Ureter (tissue), 1 donor: ENCODE measurements around the gene RAC3. TPM values are rescaled to one million over a fixed set of nuclear protein-coding genes. Genes with fewer than 3 reads are reported as not detected.
"Not testable (repeated sequence)": the region's sequence is repeated elsewhere in the genome, so short reads cannot be mapped to it uniquely, and the experiment has no call there.

ENCODE experiments used
- DNase-seq: peaks from one replicate; pipeline ENCODE4 v3.0.0-alpha.2; 2020; ENCODE audit warnings: low spot score
- total RNA-seq: library from RNA; stranded (reverse); gene quantifications from one replicate; pipeline ENCODE4 v1.2.4, GENCODE V29; 2023
- donor health status: DM: yes; HTN: yes; CAD: no.

RAC3 gene
- total RNA-seq, 1 donor from 2014 or later, result 5.0 TPM

DNA sequence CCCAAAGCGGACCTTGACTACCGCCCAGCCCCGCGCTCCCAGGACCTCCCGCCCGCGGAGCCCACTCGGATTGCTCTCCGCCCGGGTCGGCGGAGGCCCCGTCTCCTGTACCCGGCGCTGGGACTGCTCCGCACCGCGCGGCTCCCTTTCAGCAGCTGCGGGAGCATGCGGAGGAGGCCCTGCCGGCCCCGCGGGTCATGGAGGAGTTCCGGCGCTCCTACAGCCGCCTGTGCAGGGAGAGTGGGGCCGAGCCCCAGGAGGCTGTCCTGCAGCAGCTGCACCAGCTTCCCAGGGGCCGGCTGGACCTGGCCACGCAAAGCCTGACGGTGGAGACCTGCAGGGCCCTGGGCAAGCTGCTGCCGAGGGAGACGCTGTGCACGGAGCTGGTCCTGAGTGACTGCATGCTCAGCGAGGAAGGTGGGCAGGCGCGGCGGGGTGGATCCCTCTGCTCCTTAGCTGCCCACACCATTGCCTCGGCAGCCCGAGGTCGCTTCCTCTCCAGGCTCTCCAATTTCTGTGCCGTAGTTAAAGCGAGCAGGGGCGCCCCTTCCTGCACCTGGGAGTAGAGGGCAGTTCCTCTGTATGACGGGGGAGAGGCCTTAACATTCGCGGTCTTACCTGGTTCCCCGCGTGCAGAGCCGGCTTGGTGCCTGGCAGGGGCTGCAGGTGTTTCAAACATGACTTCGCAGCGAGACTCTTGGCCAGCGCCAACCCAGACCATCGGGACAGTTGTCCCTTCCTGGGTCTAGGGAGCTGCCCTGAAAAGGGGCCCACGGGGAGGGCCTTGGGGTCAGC, 7.8 kb upstream of the RAC3 start:
- DNase-seq, result no peak

DNA sequence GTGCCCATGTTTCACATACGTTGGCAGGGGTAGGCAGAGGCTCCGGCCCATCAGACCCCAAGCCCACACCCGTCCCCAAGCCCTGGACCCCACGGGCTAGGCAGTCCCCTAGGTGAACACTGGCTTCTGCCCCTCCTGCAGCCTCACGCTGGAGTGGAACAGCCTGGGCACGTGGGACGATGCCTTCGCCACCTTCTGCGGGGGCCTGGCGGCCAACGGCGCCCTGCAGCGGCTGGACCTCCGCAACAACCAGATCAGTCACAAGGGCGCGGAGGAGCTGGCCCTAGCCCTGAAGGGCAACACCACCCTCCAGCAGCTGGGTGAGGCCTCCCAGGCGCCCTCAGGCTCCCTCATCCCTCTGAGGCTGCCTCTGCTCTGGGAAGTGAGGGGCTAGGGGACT, 6.6 kb upstream of the RAC3 start:
- no peak for DNase-seq

GRCh38 chr17:82025401-82026107, 5.9 kb upstream of the RAC3 start:
- no peak for DNase-seq

GRCh38 chr17:82028246-82028645, 3.2 kb upstream of the RAC3 start:
- no peak for DNase-seq

- no peak for DNase-seq
Measured at GRCh38 chr17:82028966-82029365, 2.5 kb upstream of the RAC3 start.

- DNase-seq, result no peak
Measured at GRCh38 chr17:82029391-82029790, 2.1 kb upstream of the RAC3 start.

DNA sequence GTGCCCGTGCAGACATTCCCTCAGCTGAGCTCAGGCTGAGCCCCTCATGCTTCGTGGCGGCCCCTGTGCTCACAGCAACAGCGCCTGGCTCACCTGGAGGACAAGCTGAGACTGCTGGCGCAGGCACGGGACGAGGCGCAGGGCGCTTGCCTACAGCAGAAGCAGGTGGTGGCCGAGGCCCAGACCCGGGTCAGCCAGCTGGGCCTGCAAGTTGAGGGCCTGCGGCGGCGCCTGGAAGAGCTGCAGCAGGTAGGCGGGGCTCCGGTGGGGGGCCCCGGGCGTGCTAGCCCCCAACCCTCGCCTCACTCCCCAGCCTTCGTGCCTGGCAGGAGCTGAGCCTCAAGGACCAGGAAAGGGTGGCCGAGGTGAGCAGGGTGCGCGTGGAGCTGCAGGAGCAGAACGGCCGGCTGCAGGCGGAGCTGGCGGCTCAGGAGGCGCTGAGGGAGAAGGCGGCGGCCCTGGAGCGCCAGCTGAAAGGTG, 1.4 kb upstream of the RAC3 start:
- no peak for DNase-seq

GRCh38 chr17:82030470-82031302, 792 bp upstream of the RAC3 start:
- DNase-seq, result peak; percentile 89

DNA sequence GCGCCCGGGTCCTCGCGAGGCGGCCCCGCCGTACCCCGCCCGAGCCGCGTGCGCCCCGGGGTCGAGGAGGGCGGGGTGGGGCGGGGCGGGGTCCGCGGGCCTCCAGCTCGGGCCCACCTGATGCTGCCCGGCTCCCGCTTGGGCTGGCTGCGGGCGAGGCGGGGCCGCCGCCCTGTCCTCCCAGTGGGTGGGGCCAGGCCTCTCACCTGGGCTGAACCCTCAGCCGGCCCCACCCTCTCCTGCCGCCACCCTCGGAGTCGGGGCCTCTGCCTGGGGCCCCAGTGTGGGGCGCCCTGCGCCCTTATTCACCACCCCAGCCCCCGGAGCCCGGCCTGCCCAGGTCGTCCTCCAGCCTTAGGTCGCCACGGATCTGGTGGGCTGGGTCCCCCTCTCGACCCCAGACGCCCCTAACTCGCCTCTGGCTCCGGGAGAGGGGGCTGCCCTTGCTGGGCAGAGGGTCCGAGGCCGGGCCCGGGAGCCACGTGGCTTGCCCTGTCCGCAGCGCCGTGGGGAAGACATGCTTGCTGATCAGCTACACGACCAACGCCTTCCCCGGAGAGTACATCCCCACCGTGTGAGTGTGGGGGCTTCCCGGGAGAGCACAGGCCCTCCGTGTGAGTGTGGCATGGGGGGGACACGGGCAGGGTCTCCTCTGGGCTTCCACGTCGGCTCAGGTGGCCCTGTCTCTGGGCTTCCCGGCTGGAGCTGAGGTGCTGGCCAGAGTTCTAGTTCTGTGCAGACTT, 578 bp downstream of the RAC3 start:
- DNase-seq, result no peak

DNA sequence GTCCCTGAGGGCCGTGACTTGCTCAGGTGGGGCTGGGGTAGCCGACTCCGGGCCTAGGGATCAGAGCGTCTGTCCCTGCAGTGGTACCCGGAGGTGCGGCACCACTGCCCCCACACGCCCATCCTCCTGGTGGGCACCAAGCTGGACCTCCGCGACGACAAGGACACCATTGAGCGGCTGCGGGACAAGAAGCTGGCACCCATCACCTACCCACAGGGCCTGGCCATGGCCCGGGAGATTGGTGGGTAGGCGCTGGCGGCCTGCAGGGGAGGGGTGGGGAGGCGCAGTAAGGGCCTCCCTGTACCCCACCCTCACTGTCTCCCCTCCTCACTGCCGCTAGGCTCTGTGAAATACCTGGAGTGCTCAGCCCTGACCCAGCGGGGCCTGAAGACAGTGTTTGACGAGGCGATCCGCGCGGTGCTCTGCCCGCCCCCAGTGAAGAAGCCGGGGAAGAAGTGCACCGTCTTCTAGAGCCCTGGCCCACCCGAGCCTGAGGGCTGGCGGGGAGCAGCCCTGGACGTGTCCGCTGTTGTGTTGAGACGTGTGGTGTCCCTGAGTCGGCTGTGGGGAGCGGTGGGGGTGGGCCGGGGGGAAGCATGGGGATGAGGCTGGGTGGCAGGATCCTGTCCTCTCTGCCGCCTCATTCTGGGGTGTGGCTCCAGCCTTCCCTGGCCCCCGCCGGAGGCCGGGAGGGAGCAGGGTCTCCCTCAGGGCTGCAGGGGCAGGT, 2.0 kb downstream of the RAC3 start:
- DNase-seq, result no peak

GRCh38 chr17:82034371-82035011, 3.0 kb downstream of the RAC3 start:
- DNase-seq, result no peak

DNA sequence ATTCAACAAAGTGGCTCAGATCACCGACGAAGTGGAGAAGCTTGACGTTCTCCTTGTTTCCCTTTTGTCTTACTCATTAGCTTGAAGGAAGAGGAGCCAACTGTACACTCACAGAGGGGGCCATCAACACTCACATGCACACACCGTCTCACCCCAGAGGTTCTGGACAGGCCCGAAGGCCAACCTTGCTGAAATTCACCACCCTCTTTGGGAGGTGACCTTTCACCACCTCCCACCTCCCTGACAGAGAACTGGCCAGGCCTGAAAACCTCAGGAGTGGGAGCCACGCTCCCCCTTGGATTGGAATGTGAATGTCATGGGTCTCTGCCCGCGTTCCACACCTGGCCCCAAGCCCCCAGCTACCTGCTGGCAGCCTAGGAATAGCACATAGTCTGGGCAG, 4.0 kb downstream of the RAC3 start:
- DNase-seq, result no peak

DNA sequence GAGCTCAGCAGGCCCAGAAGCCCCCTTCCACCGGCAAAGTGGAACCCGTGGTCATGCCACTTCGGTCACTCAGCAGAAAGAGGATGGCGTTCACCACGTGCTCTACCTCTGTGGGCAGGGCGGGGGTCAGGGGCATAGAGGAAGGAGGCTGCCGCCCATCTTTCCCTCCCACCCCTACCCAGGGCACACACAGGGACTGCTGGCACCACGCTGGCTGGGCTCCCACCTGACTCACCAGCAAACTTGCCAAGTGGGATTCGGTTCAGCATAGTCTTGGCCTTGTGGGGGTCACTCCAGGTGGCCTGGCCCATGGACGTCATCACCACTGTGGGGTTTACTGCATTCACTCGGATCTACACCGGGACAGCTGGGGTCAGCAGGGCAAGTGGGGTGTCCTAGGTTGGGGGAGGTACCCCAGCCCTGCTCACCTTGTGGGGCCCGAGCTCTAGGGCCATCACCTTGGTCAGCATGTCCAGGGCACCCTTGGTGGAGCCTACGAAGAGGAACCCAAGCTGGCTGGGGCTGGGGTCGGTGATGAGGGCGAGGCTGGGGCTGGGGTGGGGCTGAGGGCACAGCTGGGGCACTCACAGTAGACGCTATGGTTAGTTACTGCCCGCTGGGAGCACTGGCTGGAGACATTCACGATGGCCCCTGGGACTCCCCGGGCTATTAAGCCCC, 4.6 kb downstream of the RAC3 start:
- no peak for DNase-seq

DNA sequence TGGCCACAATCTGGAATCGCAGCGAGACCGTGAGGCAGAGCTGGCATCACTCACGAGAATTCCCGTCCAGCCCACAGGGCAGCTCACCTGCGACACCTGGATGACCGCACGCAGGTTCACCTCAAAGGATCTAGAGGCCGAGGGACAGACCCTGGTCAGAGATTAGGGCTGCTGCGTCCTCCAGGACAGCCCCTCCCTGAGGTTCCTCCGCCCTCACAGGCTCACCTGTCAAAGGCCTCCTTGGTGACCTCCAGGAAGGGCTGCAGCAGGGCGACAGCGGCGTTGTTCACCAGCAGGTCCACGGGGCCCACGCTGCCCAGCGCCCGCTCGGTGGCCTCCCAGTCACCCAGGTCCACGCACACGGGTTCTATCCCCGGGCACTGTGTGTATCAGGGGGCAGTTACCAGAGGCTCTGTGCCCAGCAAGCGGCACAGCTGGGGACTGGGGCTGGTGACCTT, 5.2 kb downstream of the RAC3 start:
- no peak for DNase-seq

- peak; percentile 98 for DNase-seq
Measured at GRCh38 chr17:82037092-82037888, 5.8 kb downstream of the RAC3 start, which contains the start of gene DCXR. TSS of gene DCXR (minus strand) at chr17:82037697. CDS start at chr17:82037682, 15 bp downstream.

GRCh38 chr17:82037889-82038195, 6.4 kb downstream of the RAC3 start:
- no peak for DNase-seq

DNA sequence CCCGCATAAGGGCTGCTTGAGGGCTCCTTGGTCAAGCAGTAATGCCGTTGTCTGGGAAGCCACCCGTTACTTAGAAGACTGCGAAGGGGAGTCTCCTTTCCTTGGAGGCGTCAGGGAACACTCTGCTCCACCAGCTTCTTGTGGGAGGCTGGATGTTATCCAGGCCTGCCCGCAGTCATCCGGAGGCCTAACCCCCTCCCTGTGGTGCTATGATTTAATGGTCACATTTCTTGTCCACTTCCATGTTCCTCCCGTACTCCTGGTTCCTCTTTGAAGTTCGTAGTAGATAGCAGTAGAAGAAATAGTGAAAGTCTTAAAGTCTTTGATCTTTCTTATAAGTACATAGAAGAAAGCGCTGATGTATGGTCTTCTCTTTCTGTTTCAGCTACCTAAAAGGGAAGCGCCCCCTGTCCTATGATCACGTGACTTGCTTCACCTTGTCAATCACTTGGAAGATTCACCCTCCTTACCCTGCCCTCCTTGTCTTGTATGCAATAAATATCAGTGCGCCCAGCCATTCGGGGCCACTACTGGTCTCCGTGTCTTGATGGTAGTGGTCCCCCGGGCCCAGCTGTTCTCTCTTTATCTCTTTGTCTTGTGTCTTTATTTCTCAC, 7.4 kb downstream of the RAC3 start:
- DNase-seq, result not testable (repeated sequence)

GRCh38 chr17:82039695-82040299, 8.3 kb downstream of the RAC3 start:
- DNase-seq, result no peak
